GM23338 (cell line): Measurements from ENCODE around the gene URM1. TPM values are rescaled to one million over a fixed set of nuclear protein-coding genes. Genes with fewer than 3 reads are reported as not detected.
A peak's percentile ranks its signal among the peaks of the same experiment; 100 is the strongest.

Experiments
- ATAC-seq: fragments of 200-7000 bp; cut with Tn5 transposase; 3 replicates; pipeline ENCODE4 v1.9.1; 2020
- DNase-seq: peaks from one replicate; pipeline ENCODE4 v3.0.0-alpha.2; 2015; ENCODE audit warnings: low spot score
- H2AFZ ChIP-seq: fragments of 200-600 bp; sonication (generic); 2 replicates; pipeline ENCODE4 v1.8.0; 2016; ENCODE audit warnings: antibody characterized with exemption, mild to moderate bottlenecking, moderate library complexity
- H3F3A ChIP-seq: fragments of 200-600 bp; sonication (generic); replicated peaks from 2 replicates; pipeline ENCODE4 v1.8.0; 2017; ENCODE audit warnings: antibody characterized with exemption, mixed run types, low read depth
- H3K27ac ChIP-seq: fragments of 200-600 bp; sonication (generic); 2 replicates; pipeline ENCODE4 v1.6.1; 2016; ENCODE audit warnings: low read depth
- H3K27me3 ChIP-seq: fragments of 200-600 bp; sonication (generic); 2 replicates; pipeline ENCODE4 v1.8.0; 2016; ENCODE audit warnings: mild to moderate bottlenecking, mixed run types, moderate library complexity; ENCODE audit not compliant: insufficient read depth
- H3K36me3 ChIP-seq: fragments of 200-600 bp; sonication (generic); 2 replicates; pipeline ENCODE4 v1.8.0; 2016; ENCODE audit warnings: mild to moderate bottlenecking; ENCODE audit not compliant: insufficient read depth
- H3K4me1 ChIP-seq: fragments of 200-600 bp; sonication (generic); 2 replicates; pipeline ENCODE4 v1.8.0; 2016; ENCODE audit warnings: mild to moderate bottlenecking, moderate library complexity; ENCODE audit not compliant: insufficient read depth
- H3K4me2 ChIP-seq: fragments of 200-600 bp; sonication (generic); 2 replicates; pipeline ENCODE4 v1.7.1; 2017; ENCODE audit warnings: mixed run types
- H3K4me3 ChIP-seq: fragments of 200-600 bp; sonication (generic); 2 replicates; pipeline ENCODE4 v1.6.1; 2016; ENCODE audit warnings: mixed run types
- H3K79me2 ChIP-seq: fragments of 200-600 bp; sonication (generic); replicated peaks from 2 replicates; pipeline ENCODE4 v1.8.0; 2017; ENCODE audit warnings: mild to moderate bottlenecking; ENCODE audit not compliant: insufficient read depth
- H3K9me2 ChIP-seq: fragments of 200-600 bp; sonication (generic); 2 replicates; pipeline ENCODE4 v1.8.0; 2017; ENCODE audit not compliant: insufficient read depth
- H4K20me1 ChIP-seq: fragments of 200-600 bp; sonication (generic); replicated peaks from 2 replicates; pipeline ENCODE4 v1.8.0; 2017; ENCODE audit warnings: mild to moderate bottlenecking; ENCODE audit not compliant: insufficient read depth
- H3K27ac Mint-ChIP-seq: 2 replicates; pipeline ENCODE4 v1.8.0; 2020; ENCODE audit warnings: inconsistent platforms, mild to moderate bottlenecking, moderate library complexity, mixed read lengths
- H3K27me3 Mint-ChIP-seq: 3 replicates; pipeline ENCODE4 v1.8.0; 2022; ENCODE audit warnings: low read depth, mild to moderate bottlenecking, moderate library complexity, mixed read lengths, inconsistent platforms; ENCODE audit not compliant: insufficient read depth, poor library complexity
- H3K36me3 Mint-ChIP-seq: 3 replicates; pipeline ENCODE4 v1.8.0; 2021; ENCODE audit warnings: low read depth, mild to moderate bottlenecking, inconsistent platforms, moderate library complexity, mixed read lengths
- H3K4me1 Mint-ChIP-seq: 3 replicates; pipeline ENCODE4 v1.8.0; 2020; ENCODE audit warnings: mild to moderate bottlenecking, inconsistent platforms, mixed read lengths
- H3K4me3 Mint-ChIP-seq: 3 replicates; pipeline ENCODE4 v1.8.0; 2021; ENCODE audit warnings: moderate library complexity, mild to moderate bottlenecking, inconsistent platforms, mixed read lengths
- H3K9me3 Mint-ChIP-seq: 3 replicates; pipeline ENCODE4 v1.8.0; 2020; ENCODE audit warnings: moderate library complexity, mild to moderate bottlenecking, inconsistent platforms, mixed read lengths
- CREB1 ChIP-seq: fragments of 250-450 bp; sonication (Bioruptor Pico); IDR thresholded peaks from 2 replicates; pipeline ENCODE4 v1.5.0; 2020; ENCODE audit warnings: low read depth, mild to moderate bottlenecking, moderate library complexity
- ETS1 ChIP-seq: IDR thresholded peaks from 2 replicates; pipeline ENCODE4 v1.6.1; 2016; ENCODE audit warnings: antibody characterized with exemption
- NANOG ChIP-seq: IDR thresholded peaks from 2 replicates; pipeline ENCODE4 v1.6.1; 2016; ENCODE audit warnings: antibody characterized with exemption, borderline replicate concordance
- POLR2AphosphoS5 ChIP-seq: IDR thresholded peaks from 2 replicates; pipeline ENCODE4 v1.6.1; 2016; ENCODE audit warnings: antibody characterized with exemption, low read depth
- REST ChIP-seq: IDR thresholded peaks from one replicate; pipeline ENCODE4 v1.6.1; 2018; ENCODE audit warnings: antibody characterized with exemption; ENCODE audit not compliant: unreplicated experiment
- STAT1 ChIP-seq: IDR thresholded peaks from one replicate; pipeline ENCODE4 v1.6.1; 2016; ENCODE audit warnings: antibody characterized with exemption; ENCODE audit not compliant: unreplicated experiment
- ZNF114 ChIP-seq: fragments of 250-450 bp; sonication (Bioruptor Pico); IDR thresholded peaks from 2 replicates; pipeline ENCODE4 v1.5.0; 2020; ENCODE audit warnings: mild to moderate bottlenecking, moderate library complexity
- polyA plus RNA-seq: library from polyadenylated mRNA; unstranded; fragments of >200 nt; fragmentation: Nextera tagmentation; extraction: Ambion mirVana; gene quantifications from 2 replicates; pipeline ENCODE4 v1.2.1, GENCODE V29; 2016
- total RNA-seq: library from RNA; depleted of rRNA; stranded (reverse); fragments of >200 nt; shearing (Covaris generic); gene quantifications from 2 replicates; pipeline ENCODE4 v1.2.3, GENCODE V29; 2014

Gene URM1
- total and polyA plus RNA-seq, 2 experiments from 2014 or later = 28.6 to 47.8 TPM

- peaks cover 13% of the 10 kb centered on the region for H3K27me3 Mint-ChIP-seq
- peaks cover 5% of the 10 kb centered on the region; the same call in 1 of the 2 replicates for H3F3A ChIP-seq
- peak; percentile 92 for ATAC-seq
- H3K4me1 ChIP-seq = peaks cover 7% of the 10 kb centered on the region
- no peaks in the 10 kb centered on the region for H3K4me1 Mint-ChIP-seq
- H3K79me2 ChIP-seq = peaks cover 18% of the 10 kb centered on the region
- peak within 1 kb of the TSS; percentile 84 for H3K4me2 ChIP-seq
- peak within 1 kb of the TSS; percentile 92 for H3K27ac ChIP-seq
- peaks cover 19% of the 10 kb centered on the region for H3K36me3 Mint-ChIP-seq
- no peaks in the 10 kb centered on the region; the same call in none of the 2 replicates for H4K20me1 ChIP-seq
- peak within 1 kb of the TSS; percentile 94 for H3K4me3 Mint-ChIP-seq
- H3K9me3 Mint-ChIP-seq = no peaks in the 10 kb centered on the region
- peaks cover 6% of the 10 kb centered on the region; the same call in 1 of the 2 replicates for H3K36me3 ChIP-seq
- H3K27ac Mint-ChIP-seq = peak within 1 kb of the TSS; percentile 97
- H3K4me3 ChIP-seq = peak within 1 kb of the TSS; percentile 99
- TF ChIP-seq ETS1 (peak; percentile 84), POLR2AphosphoS5 (peak; percentile 50), ZNF114 (CRISPR knock-in tag) (no peak), REST (no peak), CREB1 (peak; percentile 69; the same call in 1 of the 2 replicates)
- no peaks in the 10 kb centered on the region for H3K27me3 ChIP-seq
- no peaks in the 10 kb centered on the region for H3K9me2 ChIP-seq
- peak; percentile 98 for DNase-seq
- peak within 1 kb of the TSS; percentile 66 for H2AFZ ChIP-seq
Measured at GRCh38 chr9:128322404-128323211, 48.6 kb upstream of the URM1 start, which contains the start of the genes COQ4 and TRUB2. TSS of gene COQ4 (plus strand) at chr9:128322839. CDS start at chr9:128322859, 20 bp downstream. TSS of gene TRUB2 (minus strand) at chr9:128322447. CDS start at chr9:128322408, 39 bp downstream.

GRCh38 chr9:128323212-128323730 lies 47.9 kb upstream of the URM1 start:
- H3K36me3 Mint-ChIP-seq = peaks cover 21% of the 10 kb centered on the region
- H3K27me3 Mint-ChIP-seq = peaks cover 19% of the 10 kb centered on the region
- no peaks in the 10 kb centered on the region for H3K9me3 Mint-ChIP-seq
- peaks cover 7% of the 10 kb centered on the region for H3K4me1 ChIP-seq
- H3K36me3 ChIP-seq = peaks cover 6% of the 10 kb centered on the region; the same call in 1 of the 2 replicates
- no peaks in the 10 kb centered on the region; the same call in none of the 2 replicates for H4K20me1 ChIP-seq
- peak overlapping the region; percentile 66 for H2AFZ ChIP-seq
- H3K4me1 Mint-ChIP-seq = no peaks in the 10 kb centered on the region; the same call in 2 of the 3 replicates
- H3K27me3 ChIP-seq = no peaks in the 10 kb centered on the region
- H3K4me2 ChIP-seq = peak overlapping the region; percentile 84
- peaks cover 5% of the 10 kb centered on the region; the same call in 1 of the 2 replicates for H3F3A ChIP-seq
- no peak overlapping the region; the same call in 1 of the 2 replicates for H3K27ac Mint-ChIP-seq
- peaks cover 18% of the 10 kb centered on the region for H3K79me2 ChIP-seq
- H3K4me3 ChIP-seq = peak overlapping the region; percentile 99
- ATAC-seq (no peak), DNase-seq (no peak)
- peak overlapping the region; percentile 92; the same call in 1 of the 2 replicates for H3K27ac ChIP-seq
- peak overlapping the region; percentile 94 for H3K4me3 Mint-ChIP-seq
- H3K9me2 ChIP-seq = no peaks in the 10 kb centered on the region
- no peak for TF ChIP-seq NANOG
- no peak for TF ChIP-seq ETS1
- TF ChIP-seq STAT1 = no peak
- TF ChIP-seq ZNF114 (CRISPR knock-in tag) = no peak
- no peak for TF ChIP-seq POLR2AphosphoS5
